Breast epithelium (tissue), 4 donors: ENCODE measurements around the gene ENOX1. TPM values are rescaled to one million over a fixed set of nuclear protein-coding genes. Genes with fewer than 3 reads are reported as not detected.
"Not testable (repeated sequence)": the region's sequence is repeated elsewhere in the genome, so short reads cannot be mapped to it uniquely, and the experiment has no call there.

Experiments
- DNase-seq, 2 donors: peaks; one replicate each; pipeline ENCODE4 v3.0.0-alpha.2; 2019; ENCODE audit warnings: low spot score in 2 of 2
- H3K27ac ChIP-seq, 2 donors: fragments of 200-600 bp; sonication (generic) in 1 of 2; one replicate each; pipeline ENCODE4 v1.5.1; 2016 to 2019; ENCODE audit warnings: mild to moderate bottlenecking in 1 of 2
- H3K27me3 ChIP-seq, 2 donors: fragments of 200-600 bp; sonication (generic) in 1 of 2; one replicate each; pipeline versions ENCODE4 v1.5.1 to v1.6.0; 2017 to 2019; ENCODE audit warnings: control low read depth in 1 of 2, mild to moderate bottlenecking in 1 of 2
- H3K36me3 ChIP-seq: fragments of 200-600 bp; one replicate; pipeline ENCODE4 v1.5.1; 2019
- H3K4me1 ChIP-seq, 2 donors: fragments of 200-600 bp; sonication (generic); one replicate each; pipeline ENCODE4 v1.5.1; 2016 to 2019; ENCODE audit warnings: control low read depth in 1 of 2
- H3K4me3 ChIP-seq, 3 donors: fragments of 200-600 bp; sonication (generic); 1 replicate in 2 of 3; 2 replicates in 1 of 3; pipeline ENCODE4 v1.5.1; 2016 to 2019; ENCODE audit warnings: mild to moderate bottlenecking in 3 of 3, moderate library complexity in 2 of 3
- H3K9me3 ChIP-seq, 2 donors: fragments of 200-600 bp; sonication (generic) in 1 of 2; one replicate each; pipeline ENCODE4 v1.5.1; 2016 to 2019; ENCODE audit warnings: control low read depth in 1 of 2
- CTCF ChIP-seq, 3 donors: fragments of 450-650 bp; IDR thresholded peaks; one replicate each; pipeline ENCODE4 v1.5.1; 2016 to 2017; ENCODE audit warnings: antibody characterized with exemption in 3 of 3, mild to moderate bottlenecking in 3 of 3, moderate library complexity in 3 of 3
- POLR2A ChIP-seq: fragments of 450-650 bp; IDR thresholded peaks from one replicate; pipeline ENCODE4 v1.6.1; 2016; ENCODE audit warnings: antibody characterized with exemption, mild to moderate bottlenecking, moderate library complexity
- POLR2AphosphoS5 ChIP-seq, 3 donors: sonication (generic); formaldehyde crosslinking; IDR thresholded peaks; one replicate each; pipeline ENCODE4 v1.6.1; 2017; ENCODE audit warnings: antibody characterized with exemption in 3 of 3
- intact Hi-C: fragments of 100-400 bp; cut with DNase I; formaldehyde crosslinking; loops from one replicate; pipeline ENCODE4 v1.15.1; 2023; ENCODE audit warnings: low total_unique reads
- total RNA-seq, 3 donors: library from RNA; depleted of rRNA; stranded (reverse); fragments of >200 nt; gene quantifications; one replicate each; pipeline ENCODE4 v1.1.0, GENCODE V29; 2016

Gene ENOX1
- total RNA-seq, 3 donors from 2014 or later = 1.9 to 2.3 (median 2.0) TPM

GRCh38 chr13:43355774-43356173 lies 431.0 kb downstream of the ENOX1 start:
- H3K27ac ChIP-seq = no peak overlapping the region
- no peak for DNase-seq
- H3K4me1 ChIP-seq = no peaks in the 10 kb centered on the region
- no peak for TF ChIP-seq CTCF (IDR thresholded peaks at IDR 0.05)
- no peak for TF ChIP-seq POLR2AphosphoS5 (IDR thresholded peaks at IDR 0.05)
- TF ChIP-seq POLR2A = no peak
- H3K27me3 ChIP-seq = no peaks in the 10 kb centered on the region
- no peaks in the 10 kb centered on the region for H3K36me3 ChIP-seq
- no peak overlapping the region for H3K4me3 ChIP-seq
- intact Hi-C loops = no loop called here
- H3K9me3 ChIP-seq = no peaks in the 10 kb centered on the region

GRCh38 chr13:43354153-43354945 lies 432.4 kb downstream of the ENOX1 start:
- no peak overlapping the region for H3K27ac ChIP-seq
- H3K4me3 ChIP-seq = no peak overlapping the region
- no peak for DNase-seq
- H3K9me3 ChIP-seq = no peaks in the 10 kb centered on the region
- no peak for TF ChIP-seq POLR2A
- no peak for TF ChIP-seq POLR2AphosphoS5 (IDR thresholded peaks at IDR 0.05)
- TF ChIP-seq CTCF (IDR thresholded peaks at IDR 0.05) = no peak
- no peaks in the 10 kb centered on the region for H3K27me3 ChIP-seq
- no peaks in the 10 kb centered on the region for H3K4me1 ChIP-seq
- intact Hi-C loops = no loop called here
- H3K36me3 ChIP-seq = no peaks in the 10 kb centered on the region

- intact Hi-C loops = no loop called here
- Histone ChIP-seq H3K4me1 (no peaks in the 10 kb centered on the region), H3K9me3 (no peaks in the 10 kb centered on the region), H3K36me3 (no peaks in the 10 kb centered on the region), H3K27me3 (no peaks in the 10 kb centered on the region), H3K4me3 (no peak overlapping the region), H3K27ac (no peak overlapping the region)
- DNase-seq = no peak
- TF ChIP-seq POLR2A (no peak), CTCF (IDR thresholded peaks at IDR 0.05) (no peak), POLR2AphosphoS5 (IDR thresholded peaks at IDR 0.05) (no peak)
These were observed 433.1 kb downstream of the ENOX1 start for GRCh38 chr13:43353631-43354030.

- H3K9me3 ChIP-seq, H3K27ac ChIP-seq, DNase-seq, H3K4me3 ChIP-seq, intact Hi-C loops, H3K4me1 ChIP-seq, H3K27me3 ChIP-seq, H3K36me3 ChIP-seq: not testable (repeated sequence)
These were observed 435.2 kb downstream of the ENOX1 start for GRCh38 chr13:43351612-43352011.

GRCh38 chr13:43348397-43348796 lies 438.4 kb downstream of the ENOX1 start:
- no peak overlapping the region for H3K4me3 ChIP-seq
- no peaks in the 10 kb centered on the region for H3K36me3 ChIP-seq
- no peaks in the 10 kb centered on the region for H3K4me1 ChIP-seq
- H3K27me3 ChIP-seq = no peaks in the 10 kb centered on the region
- intact Hi-C loops = no loop called here
- no peak for DNase-seq
- H3K9me3 ChIP-seq = no peaks in the 10 kb centered on the region
- TF ChIP-seq CTCF (IDR thresholded peaks at IDR 0.05) = no peak
- no peak for TF ChIP-seq POLR2A
- TF ChIP-seq POLR2AphosphoS5 (IDR thresholded peaks at IDR 0.05) = no peak
- no peak overlapping the region for H3K27ac ChIP-seq
